Neural crest cell (in vitro differentiated cells): ENCODE results near the gene THNSL1. TPM values are rescaled to one million over a fixed set of nuclear protein-coding genes. Genes with fewer than 3 reads are reported as not detected.

Source experiments
- DNase-seq: peaks from one replicate; pipeline ENCODE4 v3.0.0; 2021; ENCODE audit warnings: low read depth, mixed read lengths, low spot score
- H3K27ac Mint-ChIP-seq: one replicate; pipeline ENCODE4 v1.8.0; 2021; ENCODE audit warnings: mild to moderate bottlenecking, mixed read lengths; ENCODE audit not compliant: unreplicated experiment
- H3K27me3 Mint-ChIP-seq: 2 replicates; pipeline ENCODE4 v1.8.0; 2021; ENCODE audit warnings: low read depth, mild to moderate bottlenecking, mixed read lengths
- H3K36me3 Mint-ChIP-seq: 2 replicates; pipeline ENCODE4 v1.8.0; 2021; ENCODE audit warnings: low read depth, mild to moderate bottlenecking, mixed read lengths
- H3K4me1 Mint-ChIP-seq: 2 replicates; pipeline ENCODE4 v1.8.0; 2021; ENCODE audit warnings: mixed read lengths
- H3K4me3 Mint-ChIP-seq: one replicate; pipeline ENCODE4 v1.8.0; 2021; ENCODE audit warnings: mild to moderate bottlenecking, mixed read lengths
- H3K9me3 Mint-ChIP-seq: 2 replicates; pipeline ENCODE4 v1.8.0; 2021; ENCODE audit warnings: mixed read lengths
- CTCF ChIP-seq: fragments of 200-600 bp; sonication (generic); conservative IDR thresholded peaks from 2 replicates; pipeline ENCODE4 v1.5.0; 2021; ENCODE audit warnings: antibody characterized with exemption, mild to moderate bottlenecking
- total RNA-seq: library from RNA; stranded (reverse); gene quantifications from 2 replicates; pipeline ENCODE4 v1.2.1, GENCODE V29; 2021

Gene THNSL1
- total RNA-seq, 1 donor from 2014 or later, result 6.3 TPM

GRCh38 chr10:24973163-24973562 is 43.2 kb upstream of the THNSL1 start:
- H3K27ac Mint-ChIP-seq, result no peak overlapping the region
- no peak for TF ChIP-seq CTCF
- no peak overlapping the region for H3K4me3 Mint-ChIP-seq
- H3K36me3 Mint-ChIP-seq, result no peaks in the 10 kb centered on the region
- H3K9me3 Mint-ChIP-seq, result no peaks in the 10 kb centered on the region
- no peaks in the 10 kb centered on the region for H3K27me3 Mint-ChIP-seq
- no peaks in the 10 kb centered on the region for H3K4me1 Mint-ChIP-seq
- DNase-seq, result no peak

- H3K4me3 Mint-ChIP-seq, result no peak overlapping the region
- no peak for DNase-seq
- H3K4me1 Mint-ChIP-seq, result no peaks in the 10 kb centered on the region
- H3K27ac Mint-ChIP-seq, result no peak overlapping the region
- no peaks in the 10 kb centered on the region for H3K36me3 Mint-ChIP-seq
- no peaks in the 10 kb centered on the region for H3K27me3 Mint-ChIP-seq
- no peak for TF ChIP-seq CTCF
- H3K9me3 Mint-ChIP-seq, result no peaks in the 10 kb centered on the region
Measured at GRCh38 chr10:24974976-24975375, 41.4 kb upstream of the THNSL1 start.

GRCh38 chr10:24979685-24980084 is 36.7 kb upstream of the THNSL1 start:
- Mint-ChIP-seq H3K36me3 (peaks cover 3% of the 10 kb centered on the region), H3K4me1 (peaks cover 4% of the 10 kb centered on the region), H3K9me3 (peaks cover 3% of the 10 kb centered on the region), H3K27me3 (no peaks in the 10 kb centered on the region), H3K4me3 (no peak overlapping the region), H3K27ac (no peak overlapping the region)
- no peak for TF ChIP-seq CTCF
- no peak for DNase-seq

- Mint-ChIP-seq H3K4me3 (no peak overlapping the region), H3K9me3 (peaks cover 3% of the 10 kb centered on the region), H3K27ac (no peak overlapping the region), H3K27me3 (no peaks in the 10 kb centered on the region), H3K4me1 (peaks cover 4% of the 10 kb centered on the region), H3K36me3 (peaks cover 3% of the 10 kb centered on the region)
- no peak for DNase-seq
- TF ChIP-seq CTCF, result no peak
Measured at GRCh38 chr10:24981161-24981710, 35.2 kb upstream of the THNSL1 start.

- TF ChIP-seq CTCF, result no peak
- DNase-seq, result no peak
- H3K36me3 Mint-ChIP-seq, result peaks cover 3% of the 10 kb centered on the region
- peaks cover 4% of the 10 kb centered on the region for H3K4me1 Mint-ChIP-seq
- peaks cover 3% of the 10 kb centered on the region for H3K9me3 Mint-ChIP-seq
- no peak overlapping the region for H3K27ac Mint-ChIP-seq
- H3K27me3 Mint-ChIP-seq, result no peaks in the 10 kb centered on the region
- H3K4me3 Mint-ChIP-seq, result no peak overlapping the region
Measured at GRCh38 chr10:24982319-24983112, 33.9 kb upstream of the THNSL1 start.
